Stimulated activated CD4-positive, alpha-beta T cell treated with anti-CD3 and anti-CD28 coated beads, Interleukin-12 subunit alpha, Interleukin-12 subunit beta, amount 100 ng/mL, for 48 hours (primary cell): ENCODE results near the gene GPC1.

Experiments used
- DNase-seq, 3 donors: peaks; one replicate each; pipeline ENCODE4 v3.0.0-alpha.2; 2020; ENCODE audit warnings: low read depth in 2 of 3, low spot score in 1 of 3

The GPC1 gene

GRCh38 chr2:240509667-240510512 lies 74.4 kb downstream of the GPC1 start:
- DNase-seq = no peak

GRCh38 chr2:240510513-240511210 lies 75.2 kb downstream of the GPC1 start:
- DNase-seq = no peak

- DNase-seq = no peak
Observed at GRCh38 chr2:240511351-240512108, 76.1 kb downstream of the GPC1 start.

DNA sequence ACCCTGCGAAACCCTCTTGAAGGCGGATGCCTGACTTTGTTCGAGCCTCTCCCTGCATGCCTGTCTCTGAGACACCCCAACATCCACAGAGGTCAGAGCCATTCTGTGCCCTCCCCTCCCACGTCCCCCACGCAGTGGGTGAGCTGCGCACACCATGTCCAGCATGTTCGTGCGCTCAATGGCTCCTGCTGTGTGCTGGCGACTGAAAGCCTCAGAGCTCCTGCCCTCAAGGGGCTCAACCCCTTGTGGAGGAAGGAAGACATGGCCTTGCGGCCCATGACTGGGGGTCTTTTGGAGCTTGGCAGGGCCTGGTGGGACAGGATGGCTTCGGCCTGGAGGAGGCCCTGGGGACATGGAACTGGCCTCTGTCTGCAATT lies 76.6 kb downstream of the GPC1 start:
- no peak for DNase-seq

DNA sequence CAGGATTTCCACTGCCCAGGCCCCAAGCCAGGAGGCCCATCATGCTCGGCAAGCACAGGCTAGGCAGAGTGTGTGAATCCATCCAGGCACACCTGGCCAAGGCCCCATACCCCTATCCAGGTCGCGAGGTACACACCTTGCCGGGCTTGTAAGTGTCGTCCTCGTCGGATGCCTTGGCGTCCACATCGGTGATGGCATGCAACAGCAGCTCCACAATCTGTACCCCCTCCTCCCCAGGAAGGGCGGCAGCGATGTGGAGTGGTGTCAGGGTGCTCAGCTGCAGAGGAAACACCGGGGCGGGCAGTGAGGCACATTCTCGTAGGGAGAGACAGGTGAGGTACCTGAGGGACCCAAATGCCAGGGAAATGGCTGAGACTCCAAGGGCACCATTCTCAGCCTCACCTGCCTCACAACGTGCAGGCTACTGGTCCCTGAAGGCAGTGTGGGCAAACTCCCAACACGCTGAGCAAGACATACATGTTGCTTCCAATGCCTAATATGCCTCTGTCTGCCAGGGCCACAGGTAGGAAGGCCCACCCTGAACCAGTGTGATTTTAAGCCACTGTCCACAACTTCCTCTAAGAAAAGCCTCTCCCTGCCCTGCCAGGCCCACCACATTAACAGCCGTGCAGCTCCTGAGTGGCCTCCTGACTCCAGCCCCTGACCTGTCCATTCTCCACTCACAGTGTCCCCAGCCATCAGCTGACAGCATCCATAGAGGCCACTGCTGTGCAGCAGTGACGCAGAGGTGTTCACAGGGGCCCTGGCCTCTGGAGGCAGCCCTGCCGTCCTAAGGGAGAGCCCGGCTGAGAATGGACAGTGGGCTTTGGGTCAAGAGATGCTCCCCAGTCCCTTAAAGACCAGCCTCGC lies 77.4 kb downstream of the GPC1 start:
- DNase-seq = no peak

GRCh38 chr2:240513549-240514287 lies 78.3 kb downstream of the GPC1 start:
- peak; percentile 68 to 76 (median 74) for DNase-seq

- DNase-seq = no peak
Observed at GRCh38 chr2:240514631-240515030, 79.2 kb downstream of the GPC1 start.

DNA sequence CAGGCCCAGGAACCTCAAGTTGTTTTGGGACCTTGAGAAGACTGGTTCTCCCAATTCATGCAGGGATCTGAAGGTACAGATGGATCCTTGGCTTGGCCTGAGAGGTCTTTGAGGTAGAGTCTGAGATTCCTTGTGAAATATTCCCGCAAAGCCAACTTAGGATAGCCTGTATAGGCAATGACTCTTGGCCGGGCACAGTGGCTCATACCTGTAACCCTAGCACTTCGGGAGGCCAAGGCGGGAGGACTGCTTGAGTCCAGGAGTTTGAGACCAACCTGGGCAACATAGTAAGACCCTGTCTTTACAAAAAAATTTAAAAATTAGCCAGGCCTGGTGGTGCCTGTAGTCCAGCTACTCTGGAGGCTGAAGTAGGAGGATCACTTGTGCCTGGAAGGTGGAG lies 81.9 kb downstream of the GPC1 start:
- no peak for DNase-seq
